Endodermal cell (in vitro differentiated cells): Measurements from ENCODE around the gene CALU. TPM values are rescaled to one million over a fixed set of nuclear protein-coding genes. Genes with fewer than 3 reads are reported as not detected.

ENCODE experiments used
- DNase-seq: peaks from one replicate; pipeline ENCODE4 v3.0.0-alpha.2; 2017
- H3K27ac ChIP-seq: 2 replicates; pipeline ENCODE4 v1.5.1; 2013; ENCODE audit warnings: mild to moderate bottlenecking, low read depth, low read length, moderate library complexity
- H3K27me3 ChIP-seq: 2 replicates; pipeline ENCODE4 v1.6.1; 2013; ENCODE audit warnings: mild to moderate bottlenecking, low read length, moderate library complexity; ENCODE audit not compliant: insufficient read depth, control insufficient read depth, poor library complexity, severe bottlenecking
- H3K36me3 ChIP-seq: 2 replicates; pipeline ENCODE4 v1.7.0; 2013; ENCODE audit warnings: mild to moderate bottlenecking, low read length, moderate library complexity; ENCODE audit not compliant: control insufficient read depth, insufficient read depth
- H3K4me1 ChIP-seq: one replicate; pipeline ENCODE4 v1.7.0; 2013; ENCODE audit warnings: low read length; ENCODE audit not compliant: control insufficient read depth, insufficient read depth
- H3K4me3 ChIP-seq: 2 replicates; pipeline ENCODE4 v1.5.1; 2013; ENCODE audit warnings: mild to moderate bottlenecking, low read length, moderate library complexity
- H3K9ac ChIP-seq: 2 replicates; pipeline ENCODE4 v1.6.1; 2013; ENCODE audit warnings: mild to moderate bottlenecking, low read length, moderate library complexity; ENCODE audit not compliant: poor library complexity, severe bottlenecking; ENCODE audit errors: extremely low read depth
- H3K9me3 ChIP-seq: 2 replicates; pipeline ENCODE4 v1.6.1; 2013; ENCODE audit warnings: mild to moderate bottlenecking, low read length, moderate library complexity; ENCODE audit not compliant: control insufficient read depth
- H3K27ac Mint-ChIP-seq: 2 replicates; pipeline ENCODE4 v1.8.0; 2020; ENCODE audit warnings: mixed read lengths
- H3K27me3 Mint-ChIP-seq: 2 replicates; pipeline ENCODE4 v1.8.0; 2021; ENCODE audit warnings: mild to moderate bottlenecking, mixed read lengths; ENCODE audit not compliant: insufficient read depth
- H3K36me3 Mint-ChIP-seq: 2 replicates; pipeline ENCODE4 v1.8.0; 2020; ENCODE audit warnings: low read depth, mixed read lengths
- H3K4me1 Mint-ChIP-seq: 2 replicates; pipeline ENCODE4 v1.8.0; 2020; ENCODE audit warnings: mixed read lengths
- H3K4me3 Mint-ChIP-seq: 2 replicates; pipeline ENCODE4 v1.8.0; 2020; ENCODE audit warnings: mild to moderate bottlenecking, moderate library complexity, mixed read lengths
- H3K9me3 Mint-ChIP-seq: 2 replicates; pipeline ENCODE4 v1.8.0; 2020; ENCODE audit warnings: mild to moderate bottlenecking, mixed read lengths
- WGBS, 2 experiments: methylation state at CpG; one replicate each; pipeline versions ENCODE4 v1.1.5 to v1.1.7; 2013; ENCODE audit warnings: missing lambda C conversion rate in 2 of 2, mixed read lengths in 1 of 2; ENCODE audit not compliant: insufficient coverage in 1 of 2, insufficient read length in 1 of 2; 5-methylcytosine and 5-hydroxymethylcytosine counted together
- total RNA-seq, 2 donors: library from RNA; stranded (reverse); fragmentation: NEBNext Ultra II Directional in 1 of 2; extraction: Animal tissue kit (Norgen Biotek cat#: 25700) in 1 of 2; gene quantifications; 2 replicates in 1 of 2; 3 replicates in 1 of 2; pipeline ENCODE4 v1.2.1, GENCODE V29; 2021
- TF ChIP-seq, protein P1 (sequence below): fragments of 200-600 bp; sonication (generic); conservative IDR thresholded peaks from 2 replicates; pipeline ENCODE4 v1.5.0; 2021; ENCODE audit warnings: antibody characterized with exemption, mild to moderate bottlenecking

The CALU gene
- total RNA-seq, 2 donors from 2014 or later, result 160 to 186 TPM

DNA sequence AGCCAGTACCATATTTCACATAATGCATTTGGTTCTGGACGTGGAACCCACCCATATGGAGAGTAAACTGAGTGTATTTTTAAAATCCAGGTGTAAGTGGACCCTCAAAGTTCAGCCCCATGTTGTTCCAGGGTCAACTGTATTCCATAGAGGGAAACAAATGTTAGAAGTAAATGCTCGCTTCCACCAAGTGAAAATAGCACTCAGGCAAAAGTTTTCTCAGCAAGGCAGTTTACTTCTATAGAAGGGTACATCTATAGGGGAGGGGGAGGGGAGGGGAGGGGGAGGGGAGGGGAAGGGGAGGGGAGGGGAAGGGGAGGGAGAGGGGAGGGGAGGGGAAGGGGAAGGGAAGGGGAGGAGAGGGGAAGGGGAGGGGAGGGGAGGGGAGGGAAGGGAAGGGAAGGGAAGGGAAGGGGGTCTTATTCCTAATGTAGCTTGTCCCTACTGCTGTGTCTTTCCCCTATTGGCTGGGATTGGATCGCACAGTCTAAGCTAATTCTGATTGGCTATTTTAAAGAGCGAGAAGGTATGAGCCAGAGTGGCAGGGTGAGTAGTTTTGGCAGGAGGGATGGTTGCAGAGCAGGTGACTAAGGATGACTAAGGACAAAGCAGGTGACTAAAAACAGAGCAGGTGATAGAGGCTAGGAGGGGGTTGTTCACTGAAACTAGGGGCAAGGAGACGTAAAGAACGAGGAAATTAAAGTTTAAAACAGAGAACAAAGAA, 37.9 kb upstream of the CALU start:
- Mint-ChIP-seq H3K36me3 (no peaks in the 10 kb centered on the region), H3K4me1 (peaks cover 20% of the 10 kb centered on the region), H3K4me3 (no peak overlapping the region), H3K27me3 (peaks cover 26% of the 10 kb centered on the region), H3K27ac (no peak overlapping the region), H3K9me3 (no peaks in the 10 kb centered on the region)
- peaks cover 16% of the 10 kb centered on the region for H3K27me3 ChIP-seq
- no peak overlapping the region for H3K4me3 ChIP-seq
- H3K9ac ChIP-seq, result no peak overlapping the region
- H3K27ac ChIP-seq, result no peak overlapping the region
- TF ChIP-seq, protein P1, sequence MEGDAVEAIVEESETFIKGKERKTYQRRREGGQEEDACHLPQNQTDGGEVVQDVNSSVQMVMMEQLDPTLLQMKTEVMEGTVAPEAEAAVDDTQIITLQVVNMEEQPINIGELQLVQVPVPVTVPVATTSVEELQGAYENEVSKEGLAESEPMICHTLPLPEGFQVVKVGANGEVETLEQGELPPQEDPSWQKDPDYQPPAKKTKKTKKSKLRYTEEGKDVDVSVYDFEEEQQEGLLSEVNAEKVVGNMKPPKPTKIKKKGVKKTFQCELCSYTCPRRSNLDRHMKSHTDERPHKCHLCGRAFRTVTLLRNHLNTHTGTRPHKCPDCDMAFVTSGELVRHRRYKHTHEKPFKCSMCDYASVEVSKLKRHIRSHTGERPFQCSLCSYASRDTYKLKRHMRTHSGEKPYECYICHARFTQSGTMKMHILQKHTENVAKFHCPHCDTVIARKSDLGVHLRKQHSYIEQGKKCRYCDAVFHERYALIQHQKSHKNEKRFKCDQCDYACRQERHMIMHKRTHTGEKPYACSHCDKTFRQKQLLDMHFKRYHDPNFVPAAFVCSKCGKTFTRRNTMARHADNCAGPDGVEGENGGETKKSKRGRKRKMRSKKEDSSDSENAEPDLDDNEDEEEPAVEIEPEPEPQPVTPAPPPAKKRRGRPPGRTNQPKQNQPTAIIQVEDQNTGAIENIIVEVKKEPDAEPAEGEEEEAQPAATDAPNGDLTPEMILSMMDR, result no peak
- H3K9me3 ChIP-seq, result no peaks in the 10 kb centered on the region
- H3K36me3 ChIP-seq, result no peaks in the 10 kb centered on the region
- 90 to 91% methylated on average over 5 to 6 of the region's 6 CpGs for WGBS, 2 experiments
- peak; percentile 69 for DNase-seq
- no peaks in the 10 kb centered on the region for H3K4me1 ChIP-seq

DNA sequence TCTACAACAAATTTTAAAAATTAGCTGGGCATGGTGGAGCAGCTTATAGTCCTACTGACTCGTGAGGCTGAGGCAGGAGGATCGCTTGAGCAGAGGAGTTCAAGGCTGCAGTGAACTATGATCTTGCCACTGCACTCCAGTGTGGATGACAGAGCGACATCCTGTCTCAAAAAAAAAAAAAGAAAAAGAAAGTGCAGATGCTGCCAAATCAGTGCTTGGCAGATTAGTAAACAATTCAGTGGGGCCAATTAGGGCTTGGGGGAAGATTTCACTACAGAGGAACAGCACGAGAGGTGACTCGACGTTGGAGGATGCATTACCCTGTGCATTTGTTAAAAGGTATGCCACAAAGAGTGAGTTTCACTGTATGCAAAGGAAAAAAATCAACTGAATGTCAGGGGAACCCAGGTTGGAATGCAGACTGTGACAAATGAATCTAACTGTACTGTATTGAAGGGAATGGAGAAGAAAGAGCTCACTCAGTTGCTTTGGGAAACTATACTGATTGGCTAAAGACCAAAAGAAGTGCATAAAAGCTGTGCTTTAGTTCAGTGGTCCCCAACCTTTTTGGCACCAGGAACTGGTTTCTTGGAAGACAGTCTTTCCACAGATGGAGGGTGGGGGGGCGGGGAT, 35.4 kb upstream of the CALU start:
- peaks cover 26% of the 10 kb centered on the region for H3K4me1 Mint-ChIP-seq
- WGBS, 2 experiments, result 81 to 88% methylated on average over 6 to 7 of the region's 7 CpGs
- no peak overlapping the region for H3K27ac Mint-ChIP-seq
- no peak overlapping the region for H3K4me3 Mint-ChIP-seq
- peaks cover under 1% of the 10 kb centered on the region for H3K27me3 Mint-ChIP-seq
- TF ChIP-seq, protein P1, result no peak
- H3K4me3 ChIP-seq, result no peak overlapping the region
- H3K4me1 ChIP-seq, result no peaks in the 10 kb centered on the region
- no peak overlapping the region for H3K27ac ChIP-seq
- DNase-seq, result no peak
- H3K9me3 Mint-ChIP-seq, result no peaks in the 10 kb centered on the region
- H3K27me3 ChIP-seq, result no peaks in the 10 kb centered on the region
- H3K36me3 ChIP-seq, result no peaks in the 10 kb centered on the region
- no peak overlapping the region for H3K9ac ChIP-seq
- H3K36me3 Mint-ChIP-seq, result no peaks in the 10 kb centered on the region
- H3K9me3 ChIP-seq, result no peaks in the 10 kb centered on the region

DNA sequence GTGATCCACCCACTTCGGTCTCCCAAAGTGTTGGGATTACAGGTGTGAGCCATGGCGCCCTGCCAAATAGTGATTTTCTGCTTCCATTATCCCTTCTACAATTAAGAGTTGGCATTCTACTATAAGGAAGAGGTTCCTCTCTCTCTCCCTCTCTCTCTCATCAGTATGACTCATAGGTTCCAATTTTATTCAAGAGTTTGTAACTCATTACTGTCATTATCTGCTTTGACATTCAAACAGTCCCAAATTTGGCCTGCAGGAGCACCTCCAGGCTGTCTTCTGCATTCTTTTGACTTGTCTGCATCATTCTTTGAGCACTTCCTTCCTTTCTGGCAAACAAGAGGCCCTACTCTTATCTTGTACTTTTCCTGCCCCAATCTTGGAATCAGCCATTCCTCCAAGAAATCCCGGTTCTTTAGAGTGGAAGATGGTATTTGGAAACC, 33.2 kb upstream of the CALU start:
- Mint-ChIP-seq H3K4me1 (peaks cover 25% of the 10 kb centered on the region), H3K27ac (no peak overlapping the region), H3K27me3 (no peaks in the 10 kb centered on the region), H3K4me3 (no peak overlapping the region), H3K9me3 (no peaks in the 10 kb centered on the region), H3K36me3 (no peaks in the 10 kb centered on the region)
- Histone ChIP-seq H3K27ac (no peak overlapping the region), H3K9ac (no peak overlapping the region), H3K9me3 (no peaks in the 10 kb centered on the region), H3K36me3 (no peaks in the 10 kb centered on the region), H3K4me1 (no peaks in the 10 kb centered on the region), H3K4me3 (no peak overlapping the region), H3K27me3 (no peaks in the 10 kb centered on the region)
- TF ChIP-seq, protein P1, result peak; percentile 20
- 80 to 96% methylated on average over 3 of the region's 3 CpGs for WGBS, 2 experiments
- no peak for DNase-seq
